ENCODE data around the gene COIL.
A peak's percentile ranks its signal among the peaks of the same experiment; 100 is the strongest.
"Not testable (repeated sequence)": the region's sequence is repeated elsewhere in the genome, so short reads cannot be mapped to it uniquely, and the experiment has no call there.

COIL gene

GRCh38 chr17:56960596-56961538 is at the start of gene COIL:
Gene COIL (minus strand): TSS chr17:56961050. CDS start chr17:56961019, 31 bp downstream.
- DNase-seq = peak; percentile 94

- DNase-seq = no peak
These were observed 49.6 kb upstream of the COIL start for GRCh38 chr17:57010487-57010886.

GRCh38 chr17:57009737-57010445 is 49.0 kb upstream of the COIL start:
- DNase-seq = peak; percentile 41

- DNase-seq = no peak
These were observed 48.1 kb upstream of the COIL start for GRCh38 chr17:57008958-57009357.

- DNase-seq = no peak
These were observed 45.2 kb upstream of the COIL start for GRCh38 chr17:57006040-57006439.

- no peak for DNase-seq
These were observed 44.2 kb upstream of the COIL start for GRCh38 chr17:57004944-57005579.

GRCh38 chr17:57002904-57003303 is 42.1 kb upstream of the COIL start:
- DNase-seq = no peak

- no peak for DNase-seq
These were observed 40.7 kb upstream of the COIL start for GRCh38 chr17:57001541-57001940.

GRCh38 chr17:56997313-56997712 is 36.5 kb upstream of the COIL start:
- no peak for DNase-seq

GRCh38 chr17:56995766-56996165 is 34.9 kb upstream of the COIL start:
- no peak for DNase-seq

- DNase-seq = no peak
These were observed 33.4 kb upstream of the COIL start for GRCh38 chr17:56994009-56994792.

GRCh38 chr17:56992364-56992763 is 31.5 kb upstream of the COIL start:
- DNase-seq = no peak

GRCh38 chr17:56988901-56989572 is 28.2 kb upstream of the COIL start:
- DNase-seq = no peak

- DNase-seq = no peak
These were observed 26.5 kb upstream of the COIL start for GRCh38 chr17:56987283-56987834.

- no peak for DNase-seq
These were observed 24.7 kb upstream of the COIL start for GRCh38 chr17:56985371-56986162.

GRCh38 chr17:56983366-56983765 is 22.5 kb upstream of the COIL start:
- no peak for DNase-seq

- no peak for DNase-seq
These were observed 21.5 kb upstream of the COIL start for GRCh38 chr17:56982312-56982711.

- DNase-seq = not testable (repeated sequence)
These were observed 19.7 kb upstream of the COIL start for GRCh38 chr17:56980526-56980925.

GRCh38 chr17:56979091-56979480 is 18.2 kb upstream of the COIL start:
- no peak for DNase-seq

GRCh38 chr17:56978441-56979090 is 17.7 kb upstream of the COIL start:
- no peak for DNase-seq

Data from activated gamma-delta T cell treated with Interleukin-2 at 50 U/mL for 16 hours (primary cell).